Sigmoid colon (tissue), 4 donors: Measurements from ENCODE around the gene TOMM20.

ENCODE experiments used
- EP300 ChIP-seq, 4 donors: sonication (generic); formaldehyde crosslinking; IDR thresholded peaks; one replicate each; pipeline ENCODE4 v1.6.1; 2017; ENCODE audit warnings: antibody characterized with exemption in 4 of 4
- POLR2A ChIP-seq, 2 donors: fragments of 450-650 bp; IDR thresholded peaks; one replicate each; pipeline ENCODE4 v1.6.1; 2016; ENCODE audit warnings: antibody characterized with exemption in 2 of 2, mild to moderate bottlenecking in 2 of 2, moderate library complexity in 2 of 2
- POLR2AphosphoS5 ChIP-seq, 4 donors: sonication (generic); formaldehyde crosslinking; IDR thresholded peaks; one replicate each; pipeline ENCODE4 v1.6.1; 2017; ENCODE audit warnings: antibody characterized with exemption in 4 of 4
- TF ChIP-seq, protein P1 (sequence below), 4 experiments: fragments of 450-650 bp in 3 of 4; fragments of 200-600 bp in 1 of 4; IDR thresholded peaks; one replicate each; pipeline ENCODE4 v1.5.1; 2016 to 2019; ENCODE audit warnings: antibody characterized with exemption in 4 of 4, mild to moderate bottlenecking in 3 of 4, moderate library complexity in 2 of 4

DNA sequence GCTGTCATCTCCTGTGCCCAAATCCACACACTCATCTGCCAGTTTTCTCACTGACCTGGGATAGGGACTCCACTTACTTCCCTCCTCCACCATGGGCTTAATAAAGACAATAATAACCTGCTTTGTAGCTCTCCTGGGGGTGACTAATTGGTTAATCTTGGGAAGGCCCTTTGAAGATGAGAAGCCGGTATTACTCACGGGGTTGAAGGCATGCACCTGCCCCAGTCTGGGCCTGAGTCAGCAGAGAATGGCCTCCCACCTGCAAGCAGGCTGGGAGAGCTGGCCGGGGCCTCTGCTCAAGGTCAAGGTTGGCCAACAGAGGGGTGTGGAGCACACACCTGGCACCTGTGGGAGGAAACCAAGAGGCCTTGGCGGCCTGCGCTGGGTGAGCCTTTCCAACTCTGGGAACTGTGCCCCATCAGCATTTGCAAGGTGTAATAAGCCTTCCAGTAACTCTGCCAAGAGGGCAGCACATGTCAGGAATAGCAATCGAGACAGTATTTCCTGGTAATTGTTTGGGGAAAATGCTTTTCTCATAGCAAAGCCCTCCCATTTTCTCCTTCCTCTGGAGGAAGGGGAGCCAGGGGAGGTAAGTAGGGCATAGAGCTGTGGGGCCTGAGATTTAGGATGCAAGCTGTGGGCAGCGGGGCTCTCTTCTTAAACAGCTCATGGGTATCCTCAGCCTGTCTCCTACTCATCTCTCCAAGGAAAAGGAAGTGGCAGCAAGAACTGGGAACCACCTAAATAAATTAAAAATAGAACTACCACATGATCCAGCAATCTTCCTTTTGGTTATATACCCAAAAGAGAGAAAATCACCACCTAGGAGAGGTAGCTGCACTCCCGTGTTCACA is 49.0 kb downstream of the TOMM20 start:
- TF ChIP-seq POLR2AphosphoS5 (IDR thresholded peaks at IDR 0.05) (no peak), POLR2A (IDR thresholded peaks at IDR 0.05) (no peak), EP300 (IDR thresholded peaks at IDR 0.05) (no peak)
- TF ChIP-seq, protein P1, sequence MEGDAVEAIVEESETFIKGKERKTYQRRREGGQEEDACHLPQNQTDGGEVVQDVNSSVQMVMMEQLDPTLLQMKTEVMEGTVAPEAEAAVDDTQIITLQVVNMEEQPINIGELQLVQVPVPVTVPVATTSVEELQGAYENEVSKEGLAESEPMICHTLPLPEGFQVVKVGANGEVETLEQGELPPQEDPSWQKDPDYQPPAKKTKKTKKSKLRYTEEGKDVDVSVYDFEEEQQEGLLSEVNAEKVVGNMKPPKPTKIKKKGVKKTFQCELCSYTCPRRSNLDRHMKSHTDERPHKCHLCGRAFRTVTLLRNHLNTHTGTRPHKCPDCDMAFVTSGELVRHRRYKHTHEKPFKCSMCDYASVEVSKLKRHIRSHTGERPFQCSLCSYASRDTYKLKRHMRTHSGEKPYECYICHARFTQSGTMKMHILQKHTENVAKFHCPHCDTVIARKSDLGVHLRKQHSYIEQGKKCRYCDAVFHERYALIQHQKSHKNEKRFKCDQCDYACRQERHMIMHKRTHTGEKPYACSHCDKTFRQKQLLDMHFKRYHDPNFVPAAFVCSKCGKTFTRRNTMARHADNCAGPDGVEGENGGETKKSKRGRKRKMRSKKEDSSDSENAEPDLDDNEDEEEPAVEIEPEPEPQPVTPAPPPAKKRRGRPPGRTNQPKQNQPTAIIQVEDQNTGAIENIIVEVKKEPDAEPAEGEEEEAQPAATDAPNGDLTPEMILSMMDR (IDR thresholded peaks at IDR 0.05): no peak
